Transverse colon (tissue), 4 donors: ENCODE data around the gene IGSF6. TPM values are rescaled to one million over a fixed set of nuclear protein-coding genes. Genes with fewer than 3 reads are reported as not detected.

Experiments
- DNase-seq: peaks from one replicate; pipeline ENCODE4 v3.0.0-alpha.2; 2019
- H3K27ac ChIP-seq, 4 donors: fragments of 200-600 bp; sonication (generic); 2 replicates each; pipeline ENCODE4 v1.5.1; 2016 to 2018; ENCODE audit warnings: inconsistent platforms in 4 of 4
- H3K27me3 ChIP-seq: fragments of 200-600 bp; sonication (generic); 2 replicates; pipeline ENCODE4 v1.5.1; 2017; ENCODE audit warnings: inconsistent platforms
- H3K36me3 ChIP-seq, 4 donors: fragments of 200-600 bp; sonication (generic); 2 replicates each; pipeline ENCODE4 v1.5.1; 2017 to 2019; ENCODE audit warnings: inconsistent platforms in 4 of 4
- H3K4me1 ChIP-seq, 4 donors: fragments of 200-600 bp; sonication (generic); 2 replicates each; pipeline ENCODE4 v1.5.1; 2017 to 2020; ENCODE audit warnings: inconsistent platforms in 4 of 4
- H3K4me3 ChIP-seq, 4 donors: fragments of 200-600 bp; sonication (generic); 1 replicate in 1 of 4; 2 replicates in 3 of 4; pipeline versions ENCODE4 v1.5.1 to v1.6.1; 2017 to 2019; ENCODE audit warnings: inconsistent platforms in 4 of 4
- H3K9me3 ChIP-seq, 2 donors: fragments of 200-600 bp; sonication (generic); 2 replicates each; pipeline ENCODE4 v1.5.1; 2017 to 2019; ENCODE audit warnings: inconsistent platforms in 2 of 2
- CTCF ChIP-seq, 5 experiments: fragments of 200-600 bp in 3 of 5; fragments of 450-650 bp in 2 of 5; sonication (generic) in 3 of 5; IDR thresholded peaks; 1 replicate in 2 of 5; 2 replicates in 3 of 5; pipeline ENCODE4 v1.5.1; 2016 to 2017; ENCODE audit warnings: antibody characterized with exemption in 5 of 5, inconsistent platforms in 3 of 5, mild to moderate bottlenecking in 2 of 5, moderate library complexity in 1 of 5
- EP300 ChIP-seq: sonication (generic); formaldehyde crosslinking; IDR thresholded peaks from one replicate; pipeline ENCODE4 v1.6.1; 2017; ENCODE audit warnings: antibody characterized with exemption, low read depth
- POLR2A ChIP-seq: fragments of 450-650 bp; IDR thresholded peaks from one replicate; pipeline ENCODE4 v1.6.1; 2016; ENCODE audit warnings: antibody characterized with exemption, mild to moderate bottlenecking, moderate library complexity
- POLR2AphosphoS5 ChIP-seq, 3 donors: sonication (generic); formaldehyde crosslinking; IDR thresholded peaks; one replicate each; pipeline ENCODE4 v1.6.1; 2016; ENCODE audit warnings: antibody characterized with exemption in 3 of 3
- WGBS, 2 donors: methylation state at CpG; one replicate each; pipeline ENCODE4 v1.1.5; 2018; ENCODE audit warnings: low coverage in 1 of 2; 5-methylcytosine and 5-hydroxymethylcytosine counted together
- in situ Hi-C, 4 donors: fragments of 200-750 bp; cut with MboI; loops; one replicate each; pipeline versions ENCODE4 v1.15.0 to v1.15.1; 2017; ENCODE audit warnings: low sequenced_read_pairs in 3 of 4, low pct_ligation_motif_present in 1 of 4, low pct_unique_long_range_greater_than_20kb in 1 of 4
- intact Hi-C: fragments of 100-400 bp; cut with DNase I; formaldehyde crosslinking; loops from one replicate; pipeline ENCODE4 v1.15.1; 2023; ENCODE audit warnings: low total_unique reads
- total RNA-seq, 4 donors: library from RNA; depleted of rRNA; stranded (reverse); fragments of >200 nt; gene quantifications; one replicate each; pipeline ENCODE4 v1.1.0, GENCODE V29; 2016

Gene IGSF6
- total RNA-seq, 4 donors from 2014 or later, result 1.2 to 2.4 (median 2.2) TPM; not detected in 1

GRCh38 chr16:21664801-21665492 is 12.5 kb upstream of the IGSF6 start:
- TF ChIP-seq POLR2AphosphoS5 (IDR thresholded peaks at IDR 0.05) (no peak), CTCF (IDR thresholded peaks at IDR 0.05) (no peak), EP300 (no peak), POLR2A (no peak)
- no peak overlapping the region for H3K27ac ChIP-seq
- peaks cover 0 to 8% (median 4%) of the 10 kb centered on the region in 4 donors for H3K4me1 ChIP-seq
- 60 to 92% methylated on average over 1 to 10 of the region's 10 CpGs for WGBS, 2 donors
- H3K36me3 ChIP-seq, result no peaks in the 10 kb centered on the region
- no peaks in the 10 kb centered on the region for H3K9me3 ChIP-seq
- intact Hi-C loops, result no loop called here
- in situ Hi-C loops, result no loop called here
- H3K4me3 ChIP-seq, result no peak overlapping the region
- peaks cover 27% of the 10 kb centered on the region for H3K27me3 ChIP-seq
- DNase-seq, result no peak

- in situ Hi-C loops, result no loop called here
- Histone ChIP-seq H3K36me3 (no peaks in the 10 kb centered on the region), H3K4me3 (peak within 1 kb of the TSS in 2 of 4 donors; percentile 27 to 40), H3K27me3 (peaks cover 27% of the 10 kb centered on the region), H3K9me3 (no peaks in the 10 kb centered on the region), H3K4me1 (peaks cover 0 to 8% (median 4%) of the 10 kb centered on the region in 4 donors), H3K27ac (no peak within 1 kb of the TSS)
- intact Hi-C loops, result no loop called here
- WGBS, 2 donors, result 16 to 38% methylated on average over 7 to 39 of the region's 45 CpGs
- peak; percentile 23 for DNase-seq
- TF ChIP-seq POLR2A, result no peak
- TF ChIP-seq CTCF (IDR thresholded peaks at IDR 0.05), result no peak
- TF ChIP-seq POLR2AphosphoS5 (IDR thresholded peaks at IDR 0.05), result no peak
- TF ChIP-seq EP300, result no peak
Observed at GRCh38 chr16:21663889-21664647, 11.7 kb upstream of the IGSF6 start, which contains the start of gene OTOA. Gene OTOA, plus strand, starts transcription at chr16:21663968. Its CDS starts 14,547 bp downstream, at chr16:21678515.

- in situ Hi-C loops (loop anchor here in 1 of 4 donors (5.0 kb wide), 1 partner anchor 43 kb away; no protein-coding TSS in a partner anchor), intact Hi-C loops (no loop called here)
- no peak for DNase-seq
- 85 to 89% methylated on average over 4 of the region's 4 CpGs for WGBS, 2 donors
- Histone ChIP-seq H3K4me1 (peaks cover 0 to 14% (median 7%) of the 10 kb centered on the region in 4 donors), H3K36me3 (peaks cover 0 to 5% (median 0%) of the 10 kb centered on the region in 4 donors), H3K4me3 (no peak overlapping the region), H3K27me3 (peaks cover 10% of the 10 kb centered on the region), H3K27ac (no peak overlapping the region), H3K9me3 (no peaks in the 10 kb centered on the region)
- TF ChIP-seq CTCF (IDR thresholded peaks at IDR 0.05), result no peak
- TF ChIP-seq EP300, result no peak
Observed at GRCh38 chr16:21659124-21659523, 6.7 kb upstream of the IGSF6 start.
